Measurements from ENCODE around the gene SOX5. TPM values are rescaled to one million over a fixed set of nuclear protein-coding genes. Genes with fewer than 3 reads are reported as not detected.

SOX5 gene
- total RNA-seq, 1 experiment from 2014 or later: 0.52 TPM

DNA sequence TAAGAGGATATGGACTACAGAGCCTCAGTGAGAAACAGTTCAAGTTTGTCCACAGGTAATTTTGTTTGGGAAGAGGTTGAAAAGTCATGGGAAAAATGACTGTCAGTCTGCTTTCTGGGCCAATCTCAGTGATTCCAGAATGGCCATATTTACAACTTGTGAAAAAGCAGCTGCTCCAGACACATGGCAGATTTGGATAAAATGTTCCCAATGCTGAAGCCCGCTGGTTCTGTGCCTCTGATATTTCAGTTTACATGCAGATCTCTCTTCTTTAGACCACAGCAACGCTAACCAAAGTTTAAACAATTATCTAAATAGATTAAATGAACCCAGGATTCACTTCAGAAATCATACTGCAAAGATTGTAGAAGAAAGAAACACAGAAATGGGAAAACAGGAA lies 222.8 kb downstream of the SOX5 start:
- DNase-seq (ENCODE audit: low read depth, low spot score): no peak
- no peak overlapping the region for H2AFZ ChIP-seq (ENCODE audit: low read depth, low read length, poor library complexity, severe bottlenecking)
- no peaks in the 10 kb centered on the region for H3K79me2 ChIP-seq (ENCODE audit: insufficient read depth, low read length)
- no peaks in the 10 kb centered on the region for H4K20me1 ChIP-seq (ENCODE audit: insufficient read depth)
- no peak overlapping the region for H3K4me2 ChIP-seq (ENCODE audit: low read length)
- no peaks in the 10 kb centered on the region for H3K4me1 ChIP-seq (ENCODE audit: control insufficient read depth in 1 of 2, insufficient read depth in 2 of 2, low read length in 2 of 2)
- TF ChIP-seq, protein P1, sequence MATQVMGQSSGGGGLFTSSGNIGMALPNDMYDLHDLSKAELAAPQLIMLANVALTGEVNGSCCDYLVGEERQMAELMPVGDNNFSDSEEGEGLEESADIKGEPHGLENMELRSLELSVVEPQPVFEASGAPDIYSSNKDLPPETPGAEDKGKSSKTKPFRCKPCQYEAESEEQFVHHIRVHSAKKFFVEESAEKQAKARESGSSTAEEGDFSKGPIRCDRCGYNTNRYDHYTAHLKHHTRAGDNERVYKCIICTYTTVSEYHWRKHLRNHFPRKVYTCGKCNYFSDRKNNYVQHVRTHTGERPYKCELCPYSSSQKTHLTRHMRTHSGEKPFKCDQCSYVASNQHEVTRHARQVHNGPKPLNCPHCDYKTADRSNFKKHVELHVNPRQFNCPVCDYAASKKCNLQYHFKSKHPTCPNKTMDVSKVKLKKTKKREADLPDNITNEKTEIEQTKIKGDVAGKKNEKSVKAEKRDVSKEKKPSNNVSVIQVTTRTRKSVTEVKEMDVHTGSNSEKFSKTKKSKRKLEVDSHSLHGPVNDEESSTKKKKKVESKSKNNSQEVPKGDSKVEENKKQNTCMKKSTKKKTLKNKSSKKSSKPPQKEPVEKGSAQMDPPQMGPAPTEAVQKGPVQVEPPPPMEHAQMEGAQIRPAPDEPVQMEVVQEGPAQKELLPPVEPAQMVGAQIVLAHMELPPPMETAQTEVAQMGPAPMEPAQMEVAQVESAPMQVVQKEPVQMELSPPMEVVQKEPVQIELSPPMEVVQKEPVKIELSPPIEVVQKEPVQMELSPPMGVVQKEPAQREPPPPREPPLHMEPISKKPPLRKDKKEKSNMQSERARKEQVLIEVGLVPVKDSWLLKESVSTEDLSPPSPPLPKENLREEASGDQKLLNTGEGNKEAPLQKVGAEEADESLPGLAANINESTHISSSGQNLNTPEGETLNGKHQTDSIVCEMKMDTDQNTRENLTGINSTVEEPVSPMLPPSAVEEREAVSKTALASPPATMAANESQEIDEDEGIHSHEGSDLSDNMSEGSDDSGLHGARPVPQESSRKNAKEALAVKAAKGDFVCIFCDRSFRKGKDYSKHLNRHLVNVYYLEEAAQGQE (IDR thresholded peaks at IDR 0.05; ENCODE audit: low read depth): no peak
- no peak for TF ChIP-seq POLR2A (IDR thresholded peaks at IDR 0.05; ENCODE audit: borderline replicate concordance, extremely low read depth, insufficient read depth, insufficient read length)
- no peak for TF ChIP-seq EGR1 (IDR thresholded peaks at IDR 0.05; ENCODE audit: low read depth)
- TF ChIP-seq ELF1 (IDR thresholded peaks at IDR 0.05; ENCODE audit: borderline replicate concordance, low read depth): no peak
- TF ChIP-seq, protein P2, sequence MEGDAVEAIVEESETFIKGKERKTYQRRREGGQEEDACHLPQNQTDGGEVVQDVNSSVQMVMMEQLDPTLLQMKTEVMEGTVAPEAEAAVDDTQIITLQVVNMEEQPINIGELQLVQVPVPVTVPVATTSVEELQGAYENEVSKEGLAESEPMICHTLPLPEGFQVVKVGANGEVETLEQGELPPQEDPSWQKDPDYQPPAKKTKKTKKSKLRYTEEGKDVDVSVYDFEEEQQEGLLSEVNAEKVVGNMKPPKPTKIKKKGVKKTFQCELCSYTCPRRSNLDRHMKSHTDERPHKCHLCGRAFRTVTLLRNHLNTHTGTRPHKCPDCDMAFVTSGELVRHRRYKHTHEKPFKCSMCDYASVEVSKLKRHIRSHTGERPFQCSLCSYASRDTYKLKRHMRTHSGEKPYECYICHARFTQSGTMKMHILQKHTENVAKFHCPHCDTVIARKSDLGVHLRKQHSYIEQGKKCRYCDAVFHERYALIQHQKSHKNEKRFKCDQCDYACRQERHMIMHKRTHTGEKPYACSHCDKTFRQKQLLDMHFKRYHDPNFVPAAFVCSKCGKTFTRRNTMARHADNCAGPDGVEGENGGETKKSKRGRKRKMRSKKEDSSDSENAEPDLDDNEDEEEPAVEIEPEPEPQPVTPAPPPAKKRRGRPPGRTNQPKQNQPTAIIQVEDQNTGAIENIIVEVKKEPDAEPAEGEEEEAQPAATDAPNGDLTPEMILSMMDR (IDR thresholded peaks at IDR 0.05 in 2 of 3, conservative IDR thresholded peaks at IDR 0.05 in 1 of 3; ENCODE audit: borderline replicate concordance in 1 of 3, insufficient read depth in 1 of 3, low read depth in 2 of 3, low read length in 2 of 3): no peak
- ATAC-seq: no peak
- H3K27ac ChIP-seq (ENCODE audit: low read depth, low read length): no peak overlapping the region
- H3K9me3 ChIP-seq (ENCODE audit: control insufficient read depth in 1 of 2, insufficient read depth in 1 of 2, low read depth in 1 of 2, low read length in 2 of 2): peaks cover 8 to 18% of the 10 kb centered on the region in 2 experiments; a peak in 2 of 4 replicates
- POLR2A ChIA-PET: no interaction called here
- RAD21 ChIA-PET (ENCODE audit: low non-redundant PET in 1 of 2, low total read pairs in 2 of 2, uncharacterized antibody in 2 of 2, unreplicated experiment in 2 of 2): no interaction called here
- H3K36me3 ChIP-seq (ENCODE audit: control insufficient read depth in 1 of 2, insufficient read depth in 2 of 2, low read length in 2 of 2): no peaks in the 10 kb centered on the region; a peak in 1 of 4 replicates
- H3K27me3 ChIP-seq (ENCODE audit: insufficient read depth, low read length): no peaks in the 10 kb centered on the region
- CTCF ChIA-PET: no interaction called here
- no peak overlapping the region for H3K4me3 ChIP-seq (replicated peaks in 1 of 2; ENCODE audit: low read depth in 1 of 2, low read length in 2 of 2)
- no peak overlapping the region for H3K9ac ChIP-seq (ENCODE audit: low read length)
- intact Hi-C loops (cut with micrococcal nuclease): no loop called here
- no peaks in the 10 kb centered on the region for H3K9me2 ChIP-seq (ENCODE audit: insufficient read depth)
- no TSS peak for BruUV-seq (replicated peaks)
